GM23338 (cell line): ENCODE measurements around the gene SETDB2. TPM values are rescaled to one million over a fixed set of nuclear protein-coding genes. Genes with fewer than 3 reads are reported as not detected.

Source experiments
- EZH2 ChIP-seq: fragments of 200-600 bp; sonication (generic); IDR thresholded peaks from one replicate; pipeline ENCODE4 v1.8.0; 2017; ENCODE audit warnings: antibody characterized with exemption, mild to moderate bottlenecking, low read depth; ENCODE audit not compliant: unreplicated experiment
- EZH2phosphoT487 ChIP-seq: fragments of 200-600 bp; sonication (generic); IDR thresholded peaks from one replicate; pipeline ENCODE4 v1.8.1; 2018; ENCODE audit warnings: antibody characterized with exemption; ENCODE audit not compliant: unreplicated experiment
- JUNB ChIP-seq: IDR thresholded peaks from one replicate; pipeline ENCODE4 v1.6.1; 2016; ENCODE audit warnings: antibody characterized with exemption; ENCODE audit not compliant: unreplicated experiment
- NANOG ChIP-seq: IDR thresholded peaks from 2 replicates; pipeline ENCODE4 v1.6.1; 2016; ENCODE audit warnings: antibody characterized with exemption, borderline replicate concordance
- POLR2AphosphoS5 ChIP-seq: IDR thresholded peaks from 2 replicates; pipeline ENCODE4 v1.6.1; 2016; ENCODE audit warnings: antibody characterized with exemption, low read depth
- STAT1 ChIP-seq: IDR thresholded peaks from one replicate; pipeline ENCODE4 v1.6.1; 2016; ENCODE audit warnings: antibody characterized with exemption; ENCODE audit not compliant: unreplicated experiment
- ZNF114 ChIP-seq: fragments of 250-450 bp; sonication (Bioruptor Pico); IDR thresholded peaks from 2 replicates; pipeline ENCODE4 v1.5.0; 2020; ENCODE audit warnings: mild to moderate bottlenecking, moderate library complexity
- polyA plus RNA-seq: library from polyadenylated mRNA; unstranded; fragments of >200 nt; fragmentation: Nextera tagmentation; extraction: Ambion mirVana; gene quantifications from 2 replicates; pipeline ENCODE4 v1.2.1, GENCODE V29; 2016
- total RNA-seq: library from RNA; depleted of rRNA; stranded (reverse); fragments of >200 nt; shearing (Covaris generic); gene quantifications from 2 replicates; pipeline ENCODE4 v1.2.3, GENCODE V29; 2014
- TF ChIP-seq, protein P1 (sequence below): fragments of 250-450 bp; sonication (Bioruptor Pico); IDR thresholded peaks from 2 replicates; pipeline ENCODE4 v1.5.0; 2020; ENCODE audit warnings: mild to moderate bottlenecking, moderate library complexity
- TF ChIP-seq, protein P2 (sequence below), 2 experiments: fragments of 200-600 bp in 1 of 2; sonication (generic) in 1 of 2; conservative IDR thresholded peaks; 2 replicates each; pipeline versions ENCODE4 v1.5.1 to v1.6.1; 2016 to 2017; ENCODE audit warnings: antibody characterized with exemption in 2 of 2, low read depth in 2 of 2, mild to moderate bottlenecking in 2 of 2, moderate library complexity in 1 of 2

Gene SETDB2
- total and polyA plus RNA-seq, 2 experiments from 2014 or later, result 4.6 to 5.8 TPM

DNA sequence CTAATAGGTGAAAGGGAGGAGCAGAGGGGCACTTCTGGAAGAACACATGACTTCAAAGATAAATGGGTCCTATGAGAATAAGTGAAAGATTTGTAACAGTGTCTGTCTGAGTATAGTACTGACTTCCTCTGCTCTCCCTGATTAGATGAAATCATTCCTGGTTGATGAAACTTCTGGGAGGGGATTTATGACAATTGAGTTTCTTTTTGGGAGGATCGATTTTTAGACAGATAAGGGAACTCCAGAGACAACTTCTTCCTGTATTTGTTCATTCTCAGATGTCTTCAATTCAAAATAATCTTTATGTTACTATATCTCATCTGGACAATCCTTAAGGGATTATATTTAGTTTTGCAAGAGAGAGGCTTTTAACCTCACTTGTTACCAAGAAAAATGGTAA is 20.0 kb downstream of the SETDB2 start (continued):
- TF ChIP-seq, protein P1, sequence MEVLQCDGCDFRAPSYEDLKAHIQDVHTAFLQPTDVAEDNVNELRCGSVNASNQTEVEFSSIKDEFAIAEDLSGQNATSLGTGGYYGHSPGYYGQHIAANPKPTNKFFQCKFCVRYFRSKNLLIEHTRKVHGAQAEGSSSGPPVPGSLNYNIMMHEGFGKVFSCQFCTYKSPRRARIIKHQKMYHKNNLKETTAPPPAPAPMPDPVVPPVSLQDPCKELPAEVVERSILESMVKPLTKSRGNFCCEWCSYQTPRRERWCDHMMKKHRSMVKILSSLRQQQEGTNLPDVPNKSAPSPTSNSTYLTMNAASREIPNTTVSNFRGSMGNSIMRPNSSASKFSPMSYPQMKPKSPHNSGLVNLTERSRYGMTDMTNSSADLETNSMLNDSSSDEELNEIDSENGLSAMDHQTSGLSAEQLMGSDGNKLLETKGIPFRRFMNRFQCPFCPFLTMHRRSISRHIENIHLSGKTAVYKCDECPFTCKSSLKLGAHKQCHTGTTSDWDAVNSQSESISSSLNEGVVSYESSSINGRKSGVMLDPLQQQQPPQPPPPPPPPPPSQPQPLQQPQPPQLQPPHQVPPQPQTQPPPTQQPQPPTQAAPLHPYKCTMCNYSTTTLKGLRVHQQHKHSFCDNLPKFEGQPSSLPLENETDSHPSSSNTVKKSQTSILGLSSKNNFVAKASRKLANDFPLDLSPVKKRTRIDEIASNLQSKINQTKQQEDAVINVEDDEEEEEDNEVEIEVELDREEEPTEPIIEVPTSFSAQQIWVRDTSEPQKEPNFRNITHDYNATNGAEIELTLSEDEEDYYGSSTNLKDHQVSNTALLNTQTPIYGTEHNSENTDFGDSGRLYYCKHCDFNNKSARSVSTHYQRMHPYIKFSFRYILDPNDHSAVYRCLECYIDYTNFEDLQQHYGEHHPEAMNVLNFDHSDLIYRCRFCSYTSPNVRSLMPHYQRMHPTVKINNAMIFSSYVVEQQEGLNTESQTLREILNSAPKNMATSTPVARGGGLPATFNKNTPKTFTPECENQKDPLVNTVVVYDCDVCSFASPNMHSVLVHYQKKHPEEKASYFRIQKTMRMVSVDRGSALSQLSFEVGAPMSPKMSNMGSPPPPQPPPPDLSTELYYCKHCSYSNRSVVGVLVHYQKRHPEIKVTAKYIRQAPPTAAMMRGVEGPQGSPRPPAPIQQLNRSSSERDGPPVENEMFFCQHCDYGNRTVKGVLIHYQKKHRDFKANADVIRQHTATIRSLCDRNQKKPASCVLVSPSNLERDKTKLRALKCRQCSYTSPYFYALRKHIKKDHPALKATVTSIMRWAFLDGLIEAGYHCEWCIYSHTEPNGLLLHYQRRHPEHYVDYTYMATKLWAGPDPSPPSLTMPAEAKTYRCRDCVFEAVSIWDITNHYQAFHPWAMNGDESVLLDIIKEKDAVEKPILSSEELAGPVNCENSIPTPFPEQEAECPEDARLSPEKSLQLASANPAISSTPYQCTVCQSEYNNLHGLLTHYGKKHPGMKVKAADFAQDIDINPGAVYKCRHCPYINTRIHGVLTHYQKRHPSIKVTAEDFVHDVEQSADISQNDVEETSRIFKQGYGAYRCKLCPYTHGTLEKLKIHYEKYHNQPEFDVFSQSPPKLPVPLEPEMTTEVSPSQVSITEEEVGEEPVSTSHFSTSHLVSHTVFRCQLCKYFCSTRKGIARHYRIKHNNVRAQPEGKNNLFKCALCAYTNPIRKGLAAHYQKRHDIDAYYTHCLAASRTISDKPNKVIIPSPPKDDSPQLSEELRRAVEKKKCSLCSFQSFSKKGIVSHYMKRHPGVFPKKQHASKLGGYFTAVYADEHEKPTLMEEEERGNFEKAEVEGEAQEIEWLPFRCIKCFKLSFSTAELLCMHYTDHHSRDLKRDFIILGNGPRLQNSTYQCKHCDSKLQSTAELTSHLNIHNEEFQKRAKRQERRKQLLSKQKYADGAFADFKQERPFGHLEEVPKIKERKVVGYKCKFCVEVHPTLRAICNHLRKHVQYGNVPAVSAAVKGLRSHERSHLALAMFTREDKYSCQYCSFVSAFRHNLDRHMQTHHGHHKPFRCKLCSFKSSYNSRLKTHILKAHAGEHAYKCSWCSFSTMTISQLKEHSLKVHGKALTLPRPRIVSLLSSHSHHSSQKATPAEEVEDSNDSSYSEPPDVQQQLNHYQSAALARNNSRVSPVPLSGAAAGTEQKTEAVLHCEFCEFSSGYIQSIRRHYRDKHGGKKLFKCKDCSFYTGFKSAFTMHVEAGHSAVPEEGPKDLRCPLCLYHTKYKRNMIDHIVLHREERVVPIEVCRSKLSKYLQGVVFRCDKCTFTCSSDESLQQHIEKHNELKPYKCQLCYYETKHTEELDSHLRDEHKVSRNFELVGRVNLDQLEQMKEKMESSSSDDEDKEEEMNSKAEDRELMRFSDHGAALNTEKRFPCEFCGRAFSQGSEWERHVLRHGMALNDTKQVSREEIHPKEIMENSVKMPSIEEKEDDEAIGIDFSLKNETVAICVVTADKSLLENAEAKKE, result no peak
- TF ChIP-seq ZNF114 (CRISPR knock-in tag) (no peak), EZH2 (no peak), NANOG (no peak), EZH2phosphoT487 (no peak), JUNB (no peak), STAT1 (no peak), POLR2AphosphoS5 (no peak)
- TF ChIP-seq, protein P2, sequence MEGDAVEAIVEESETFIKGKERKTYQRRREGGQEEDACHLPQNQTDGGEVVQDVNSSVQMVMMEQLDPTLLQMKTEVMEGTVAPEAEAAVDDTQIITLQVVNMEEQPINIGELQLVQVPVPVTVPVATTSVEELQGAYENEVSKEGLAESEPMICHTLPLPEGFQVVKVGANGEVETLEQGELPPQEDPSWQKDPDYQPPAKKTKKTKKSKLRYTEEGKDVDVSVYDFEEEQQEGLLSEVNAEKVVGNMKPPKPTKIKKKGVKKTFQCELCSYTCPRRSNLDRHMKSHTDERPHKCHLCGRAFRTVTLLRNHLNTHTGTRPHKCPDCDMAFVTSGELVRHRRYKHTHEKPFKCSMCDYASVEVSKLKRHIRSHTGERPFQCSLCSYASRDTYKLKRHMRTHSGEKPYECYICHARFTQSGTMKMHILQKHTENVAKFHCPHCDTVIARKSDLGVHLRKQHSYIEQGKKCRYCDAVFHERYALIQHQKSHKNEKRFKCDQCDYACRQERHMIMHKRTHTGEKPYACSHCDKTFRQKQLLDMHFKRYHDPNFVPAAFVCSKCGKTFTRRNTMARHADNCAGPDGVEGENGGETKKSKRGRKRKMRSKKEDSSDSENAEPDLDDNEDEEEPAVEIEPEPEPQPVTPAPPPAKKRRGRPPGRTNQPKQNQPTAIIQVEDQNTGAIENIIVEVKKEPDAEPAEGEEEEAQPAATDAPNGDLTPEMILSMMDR (conservative IDR thresholded peaks at IDR 0.05; ENCODE audit: low read depth in 2 of 2), result no peak
